RWPE2 (cell line): ENCODE data around the gene SPACA5.
A peak's percentile ranks its signal among the peaks of the same experiment; 100 is the strongest.

Source experiments
- ATAC-seq: fragments of 200-7000 bp; cut with Tn5 transposase; 3 replicates; pipeline ENCODE4 v1.9.1; 2021; ENCODE audit warnings: low read depth
- DNase-seq: peaks from one replicate; pipeline ENCODE4 v3.0.0-alpha.2; 2020; ENCODE audit warnings: low spot score
- H3K27ac ChIP-seq: fragments of 450-650 bp; 2 replicates; pipeline ENCODE4 v1.5.1; 2017; ENCODE audit warnings: mild to moderate bottlenecking; ENCODE audit not compliant: poor library complexity, severe bottlenecking
- H3K27me3 ChIP-seq: fragments of 250-450 bp; sonication (Bioruptor Pico); 2 replicates; pipeline ENCODE4 v1.5.1; 2021; ENCODE audit warnings: mild to moderate bottlenecking, moderate library complexity; ENCODE audit not compliant: insufficient read depth, poor library complexity, severe bottlenecking
- H3K36me3 ChIP-seq: fragments of 250-450 bp; sonication (Bioruptor Pico); 2 replicates; pipeline ENCODE4 v1.5.1; 2020; ENCODE audit warnings: low read depth, mild to moderate bottlenecking, moderate library complexity
- H3K4me1 ChIP-seq: fragments of 250-450 bp; sonication (Bioruptor Pico); 2 replicates; pipeline ENCODE4 v1.5.1; 2021; ENCODE audit warnings: mild to moderate bottlenecking, moderate library complexity; ENCODE audit not compliant: insufficient read depth, poor library complexity, severe bottlenecking
- H3K4me3 ChIP-seq: fragments of 250-450 bp; sonication (Bioruptor Pico); 2 replicates; pipeline ENCODE4 v1.5.1; 2021; ENCODE audit warnings: mild to moderate bottlenecking, moderate library complexity; ENCODE audit not compliant: severe bottlenecking
- H3K9me3 ChIP-seq: fragments of 250-450 bp; sonication (Bioruptor Pico); 2 replicates; pipeline ENCODE4 v1.5.1; 2021; ENCODE audit warnings: mild to moderate bottlenecking, moderate library complexity; ENCODE audit not compliant: severe bottlenecking
- TF ChIP-seq, protein P1 (sequence below): fragments of 450-650 bp; IDR thresholded peaks from one replicate; pipeline ENCODE4 v1.5.1; 2017; ENCODE audit warnings: mild to moderate bottlenecking, moderate library complexity; ENCODE audit not compliant: poor library complexity, severe bottlenecking

Gene SPACA5

DNA sequence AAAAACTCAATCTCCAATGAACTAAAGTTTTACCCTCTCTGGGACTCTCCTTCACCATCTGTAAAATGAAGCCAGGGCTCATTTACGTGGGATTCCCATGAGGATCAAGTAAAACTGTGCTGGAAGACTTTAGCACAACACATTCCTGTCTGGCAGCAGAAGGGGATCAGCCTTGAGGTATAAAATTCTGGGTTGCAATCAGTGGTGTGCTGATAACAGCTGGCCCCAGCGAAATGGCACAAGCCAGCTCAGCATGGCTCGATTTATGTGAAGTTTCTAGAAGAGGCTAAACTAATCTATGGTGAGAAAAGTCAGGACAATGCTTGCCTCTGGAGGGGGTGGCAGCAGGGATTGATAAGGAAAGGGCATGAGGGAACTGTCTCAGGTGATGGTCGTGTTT lies 36.3 kb downstream of the SPACA5 start:
- ATAC-seq: no peak
- TF ChIP-seq, protein P1, sequence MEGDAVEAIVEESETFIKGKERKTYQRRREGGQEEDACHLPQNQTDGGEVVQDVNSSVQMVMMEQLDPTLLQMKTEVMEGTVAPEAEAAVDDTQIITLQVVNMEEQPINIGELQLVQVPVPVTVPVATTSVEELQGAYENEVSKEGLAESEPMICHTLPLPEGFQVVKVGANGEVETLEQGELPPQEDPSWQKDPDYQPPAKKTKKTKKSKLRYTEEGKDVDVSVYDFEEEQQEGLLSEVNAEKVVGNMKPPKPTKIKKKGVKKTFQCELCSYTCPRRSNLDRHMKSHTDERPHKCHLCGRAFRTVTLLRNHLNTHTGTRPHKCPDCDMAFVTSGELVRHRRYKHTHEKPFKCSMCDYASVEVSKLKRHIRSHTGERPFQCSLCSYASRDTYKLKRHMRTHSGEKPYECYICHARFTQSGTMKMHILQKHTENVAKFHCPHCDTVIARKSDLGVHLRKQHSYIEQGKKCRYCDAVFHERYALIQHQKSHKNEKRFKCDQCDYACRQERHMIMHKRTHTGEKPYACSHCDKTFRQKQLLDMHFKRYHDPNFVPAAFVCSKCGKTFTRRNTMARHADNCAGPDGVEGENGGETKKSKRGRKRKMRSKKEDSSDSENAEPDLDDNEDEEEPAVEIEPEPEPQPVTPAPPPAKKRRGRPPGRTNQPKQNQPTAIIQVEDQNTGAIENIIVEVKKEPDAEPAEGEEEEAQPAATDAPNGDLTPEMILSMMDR: no peak

DNA sequence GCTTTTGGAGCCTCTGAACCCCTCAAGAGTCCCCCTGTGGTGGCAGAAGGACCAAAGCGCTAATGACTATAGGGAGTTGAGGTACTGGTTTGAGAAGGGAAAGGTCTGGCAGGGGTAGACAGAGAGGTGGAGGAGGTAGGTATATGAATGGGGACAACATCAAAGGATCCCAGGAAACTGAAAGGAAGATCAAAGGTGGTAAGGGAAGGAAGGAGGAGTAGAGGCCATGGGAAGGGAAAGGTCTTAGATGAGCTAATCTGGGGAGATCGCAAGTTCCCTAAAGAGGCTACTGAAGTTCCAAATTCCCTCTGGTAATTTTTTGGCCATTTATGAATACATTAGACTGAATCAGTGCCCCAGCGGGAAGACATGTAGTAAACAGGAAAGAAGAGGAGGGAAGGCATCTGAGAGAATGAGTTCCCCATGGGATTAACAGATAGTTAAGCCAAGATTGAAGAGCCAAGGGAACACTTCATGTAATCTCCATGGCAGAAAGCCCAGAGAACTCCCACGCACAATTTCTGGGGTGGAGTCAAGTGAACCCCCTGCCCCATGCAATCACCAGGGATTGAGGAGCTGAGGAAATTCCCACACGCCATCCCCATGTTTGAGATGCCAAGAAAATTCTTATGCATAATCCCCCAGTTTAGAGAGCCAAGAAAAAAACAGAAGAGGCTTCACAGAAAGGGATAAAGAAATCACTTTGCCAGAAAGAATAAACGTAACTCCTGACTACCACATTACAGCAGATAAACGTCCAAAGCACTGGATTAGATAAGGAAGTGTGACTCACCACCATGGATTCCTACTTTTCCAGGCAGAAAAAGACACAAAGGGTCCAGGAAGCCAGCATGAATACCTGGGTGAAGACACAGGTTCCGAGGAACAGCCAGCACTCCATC lies 38.9 kb downstream of the SPACA5 start:
- Histone ChIP-seq H3K4me3 (no peak overlapping the region), H3K27ac (peak overlapping the region; percentile 54), H3K4me1 (peaks cover 6% of the 10 kb centered on the region), H3K27me3 (no peaks in the 10 kb centered on the region), H3K9me3 (no peaks in the 10 kb centered on the region), H3K36me3 (no peaks in the 10 kb centered on the region)
- ATAC-seq (peak; percentile 79), DNase-seq (no peak)
- TF ChIP-seq, protein P1: no peak

More for the DNA sequence above, 36.3 kb downstream of the SPACA5 start:
- Histone ChIP-seq H3K27ac (no peak overlapping the region), H3K9me3 (no peaks in the 10 kb centered on the region), H3K27me3 (no peaks in the 10 kb centered on the region), H3K36me3 (no peaks in the 10 kb centered on the region), H3K4me1 (peaks cover 6% of the 10 kb centered on the region), H3K4me3 (no peak overlapping the region)
- no peak for DNase-seq

DNA sequence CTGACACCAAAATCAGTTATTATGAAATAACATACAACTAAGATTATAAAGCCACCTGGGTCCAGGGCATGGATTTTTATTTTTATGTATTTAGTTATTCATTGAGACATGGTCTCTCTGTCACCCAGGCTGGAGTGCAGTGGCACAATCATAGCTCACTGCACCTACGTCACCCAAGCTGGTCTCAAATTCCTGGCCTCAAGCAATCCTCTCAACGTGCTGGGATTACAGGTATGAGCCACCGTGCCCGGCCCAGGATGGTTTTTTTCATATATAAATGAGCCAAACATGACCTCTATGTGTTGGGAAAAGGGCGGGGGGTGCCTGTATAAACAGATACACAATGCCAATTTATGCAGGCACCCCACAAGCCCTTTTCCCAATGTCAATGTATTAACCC lies 40.1 kb downstream of the SPACA5 start:
- Histone ChIP-seq H3K36me3 (no peaks in the 10 kb centered on the region), H3K27me3 (no peaks in the 10 kb centered on the region), H3K9me3 (no peaks in the 10 kb centered on the region), H3K27ac (peak overlapping the region; percentile 54), H3K4me1 (peaks cover 6% of the 10 kb centered on the region), H3K4me3 (no peak overlapping the region)
- no peak for ATAC-seq
- DNase-seq: no peak
- TF ChIP-seq, protein P1: no peak

DNA sequence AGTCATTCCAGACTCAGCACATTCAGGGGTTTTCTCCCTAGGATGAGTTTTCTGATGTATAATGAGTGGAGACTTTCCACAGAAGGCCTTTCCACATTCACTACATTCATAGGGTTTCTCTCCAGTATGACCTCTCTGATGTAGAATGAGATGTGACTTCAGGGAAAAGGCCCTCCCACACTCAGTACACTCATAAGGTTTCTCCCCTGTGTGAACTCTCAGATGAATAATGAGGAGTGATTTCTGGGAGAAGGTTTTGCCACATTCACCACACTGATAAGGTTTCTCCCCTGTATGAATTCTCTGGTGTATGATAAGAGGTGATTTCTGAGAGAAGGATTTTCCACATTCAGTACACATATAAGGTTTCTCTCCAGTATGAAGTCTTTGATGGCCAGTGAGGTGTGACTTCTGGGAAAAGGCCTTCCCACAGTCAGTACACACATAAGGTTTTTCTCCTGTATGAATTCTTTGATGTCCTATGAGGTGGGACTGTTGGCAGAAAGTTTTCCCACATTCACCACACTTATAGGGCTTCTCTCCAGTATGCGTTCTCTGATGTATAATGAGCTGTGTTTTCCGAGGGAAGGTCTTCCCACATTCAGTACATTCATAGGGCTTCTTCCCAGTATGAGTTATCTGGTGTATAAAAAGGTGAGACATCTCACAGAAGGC lies 52.0 kb downstream of the SPACA5 start:
- no peaks in the 10 kb centered on the region for H3K9me3 ChIP-seq
- ATAC-seq (no peak), DNase-seq (no peak)
- H3K27ac ChIP-seq: no peak overlapping the region
- no peaks in the 10 kb centered on the region for H3K36me3 ChIP-seq
- H3K27me3 ChIP-seq: no peaks in the 10 kb centered on the region
- no peak overlapping the region for H3K4me3 ChIP-seq
- TF ChIP-seq, protein P1: no peak
- H3K4me1 ChIP-seq: no peaks in the 10 kb centered on the region
